Erythroblast (primary cell): ENCODE data around the gene CHMP4B.

Source experiments
- GATA1 ChIP-seq: IDR thresholded peaks from 2 replicates; pipeline ENCODE4 v1.6.1; 2011; ENCODE audit warnings: low read depth, mild to moderate bottlenecking, control low read depth, low read length, moderate library complexity
- POLR2A ChIP-seq: IDR thresholded peaks from 2 replicates; pipeline ENCODE4 v1.6.1; 2011; ENCODE audit warnings: mild to moderate bottlenecking, low read length

DNA sequence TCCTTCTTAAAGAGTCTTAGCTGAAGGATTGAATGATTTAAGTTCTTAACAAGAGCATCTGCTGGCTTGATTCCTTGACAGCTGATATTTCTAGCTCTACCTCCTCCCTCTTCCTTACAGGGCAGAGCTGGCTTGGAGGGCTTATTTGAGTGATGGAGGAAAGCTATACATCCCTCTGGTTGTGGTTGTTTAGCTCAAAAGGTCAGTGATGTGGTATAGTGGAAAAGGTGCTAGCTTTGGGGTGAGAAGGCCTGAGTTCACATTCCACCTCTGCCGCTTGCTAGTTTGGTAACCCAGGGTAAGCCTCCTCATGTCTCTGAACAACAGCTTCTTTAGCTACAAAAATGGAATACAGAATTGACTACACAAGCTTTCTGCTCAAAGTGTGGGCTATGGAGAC, 8.3 kb downstream of the CHMP4B start:
- TF ChIP-seq POLR2A (no peak), GATA1 (no peak)
